H1 (cell line): Measurements from ENCODE around the gene LCE7A. TPM values are rescaled to one million over a fixed set of nuclear protein-coding genes. Genes with fewer than 3 reads are reported as not detected.

Experiments used
- BACH1 ChIP-seq: IDR thresholded peaks from 2 replicates; pipeline ENCODE4 v1.6.1; 2012; ENCODE audit warnings: low read length, improper control_type of control experiment
- BCL11A ChIP-seq, 2 experiments: IDR thresholded peaks; one replicate each; pipeline ENCODE4 v1.6.1; 2011; ENCODE audit warnings: low read depth in 2 of 2, low read length in 2 of 2, mild to moderate bottlenecking in 2 of 2
- CTCF ChIP-seq, 3 experiments: IDR thresholded peaks; 1 replicate in 2 of 3; 2 replicates in 1 of 3; pipeline versions ENCODE4 v1.5.1 to v1.6.1; 2011; ENCODE audit warnings: low read length in 3 of 3, mild to moderate bottlenecking in 3 of 3, inconsistent platforms in 2 of 3, low read depth in 1 of 3, moderate library complexity in 1 of 3; ENCODE audit not compliant: insufficient read depth in 1 of 3; ENCODE audit errors: control extremely low read depth in 1 of 3
- E2F6 ChIP-seq: IDR thresholded peaks from 2 replicates; pipeline ENCODE4 v1.6.1; 2012; ENCODE audit warnings: inconsistent platforms
- FOSL1 ChIP-seq: IDR thresholded peaks from 2 replicates; pipeline ENCODE4 v1.6.1; 2011; ENCODE audit warnings: mild to moderate bottlenecking, low read depth, low read length, moderate library complexity; ENCODE audit not compliant: insufficient read depth
- GTF2F1 ChIP-seq: IDR thresholded peaks from 2 replicates; pipeline ENCODE4 v1.6.1; 2012; ENCODE audit warnings: low read depth, low read length, improper control_type of control experiment, borderline replicate concordance
- MAFK ChIP-seq: IDR thresholded peaks from 2 replicates; pipeline ENCODE4 v1.6.1; 2012; ENCODE audit warnings: low read depth, mild to moderate bottlenecking, improper control_type of control experiment, low read length
- RAD21 ChIP-seq, 2 experiments: IDR thresholded peaks in 1 of 2; conservative IDR thresholded peaks in 1 of 2; 2 replicates each; pipeline ENCODE4 v1.6.1; 2011; ENCODE audit warnings: low read depth in 2 of 2, low read length in 2 of 2, improper control_type of control experiment in 1 of 2, inconsistent platforms in 1 of 2, mild to moderate bottlenecking in 1 of 2, moderate library complexity in 1 of 2
- SAP30 ChIP-seq: fragments of 300-600 bp; sonication (generic); IDR thresholded peaks from 2 replicates; pipeline ENCODE4 v1.7.1; 2012; ENCODE audit warnings: low read length, moderate library complexity, mild to moderate bottlenecking, inconsistent platforms; ENCODE audit not compliant: insufficient read depth, insufficient replicate concordance
- SP1 ChIP-seq: IDR thresholded peaks from 2 replicates; pipeline ENCODE4 v1.6.1; 2011; ENCODE audit warnings: low read depth, low read length
- SUZ12 ChIP-seq: fragments of 200-600 bp; sonication (generic); IDR thresholded peaks from 2 replicates; pipeline ENCODE4 v1.6.1; 2012; ENCODE audit warnings: mild to moderate bottlenecking, inconsistent platforms, low read length, moderate library complexity, mixed read lengths
- polyA plus RNA-seq, 7 experiments: library from polyadenylated mRNA; depleted of rRNA in 3 of 7; stranded (reverse) in 5 of 7; unstranded in 2 of 7; fragments of >200 nt in 5 of 7; fragments of 200-250 nt in 2 of 7; gene quantifications; 1 replicate in 5 of 7; 2 replicates in 1 of 7; 4 replicates in 1 of 7; pipeline versions ENCODE4 v1.2.1 to v1.2.3, GENCODE V29; 2011 to 2013; ENCODE audit warnings: missing spikeins in 2 of 7, mixed read lengths in 2 of 7
- total RNA-seq: library from RNA; stranded (reverse); fragmentation: NEBNext Ultra II Directional; extraction: Animal tissue kit (Norgen Biotek cat#: 25700); gene quantifications from 2 replicates; pipeline ENCODE4 v1.2.1, GENCODE V29; 2021

Gene LCE7A
- total and polyA plus RNA-seq, 2 of the 8 experiments (the other 6 are each of a cell fraction or from before 2014, with no cell fraction given), result not detected

DNA sequence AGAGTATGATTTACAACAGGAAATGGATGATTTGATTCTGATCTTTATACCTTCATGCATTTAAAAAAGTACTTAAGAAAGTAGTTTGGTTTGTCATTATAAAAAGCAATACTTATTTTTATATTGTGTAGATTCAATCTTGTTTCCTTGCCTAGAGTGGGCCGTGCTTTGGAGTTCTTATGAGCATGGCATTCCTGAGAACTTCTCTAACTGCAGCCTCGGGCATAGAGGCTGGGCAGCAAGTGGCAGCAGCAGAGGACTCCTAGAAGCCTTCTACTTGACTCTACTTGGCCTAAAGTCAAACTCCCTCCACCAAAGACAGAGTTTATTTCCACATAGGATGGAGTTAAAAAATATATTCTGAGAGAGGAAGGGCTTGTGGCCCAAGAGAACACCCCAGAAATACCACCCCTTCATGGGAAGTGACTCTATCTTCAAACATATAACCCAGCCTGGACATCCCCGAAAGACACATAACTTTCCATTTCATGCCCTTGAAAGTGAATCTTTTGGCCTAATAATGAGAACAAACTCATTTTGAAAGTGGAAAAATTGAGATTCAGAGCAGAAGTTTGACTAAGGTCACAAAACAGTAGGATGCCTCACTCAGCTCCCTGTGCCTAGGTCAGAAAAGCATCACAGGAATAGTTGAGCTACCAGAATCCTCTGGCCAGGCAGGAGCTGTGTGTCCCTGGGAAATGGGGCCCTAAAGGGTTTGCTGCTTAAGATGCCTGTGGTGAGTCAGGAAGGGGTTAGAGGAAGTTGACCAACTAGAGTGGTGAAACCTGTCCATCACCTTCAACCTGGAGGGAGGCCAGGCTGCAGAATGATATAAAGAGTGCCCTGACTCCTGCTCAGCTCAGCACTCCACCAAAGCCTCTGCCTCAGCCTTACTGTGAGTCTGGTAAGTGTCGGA, 48.1 kb downstream of the LCE7A start, which contains the start of gene IVL (continued):
- no peak for TF ChIP-seq RAD21 (IDR thresholded peaks at IDR 0.05 in 1 of 2, conservative IDR thresholded peaks at IDR 0.05 in 1 of 2; ENCODE audit: low read depth in 2 of 2, low read length in 2 of 2)
- no peak for TF ChIP-seq E2F6
- TF ChIP-seq FOSL1, result no peak
- no peak for TF ChIP-seq GTF2F1
- no peak for TF ChIP-seq BCL11A (IDR thresholded peaks at IDR 0.05; ENCODE audit: low read depth in 2 of 2, low read length in 2 of 2)
- TF ChIP-seq BACH1, result no peak
- no peak for TF ChIP-seq SUZ12
- no peak for TF ChIP-seq CTCF (IDR thresholded peaks at IDR 0.05; ENCODE audit: control extremely low read depth in 1 of 3, insufficient read depth in 1 of 3, low read depth in 1 of 3, low read length in 3 of 3)
- no peak for TF ChIP-seq SP1
- TF ChIP-seq MAFK, result no peak
- TF ChIP-seq SAP30, result no peak
